IMR-90 (cell line): ENCODE data around the gene CLK2. TPM values are rescaled to one million over a fixed set of nuclear protein-coding genes. Genes with fewer than 3 reads are reported as not detected.

Experiments used
- ATAC-seq: fragments of 200-7000 bp; cut with Tn5 transposase; 2 replicates; pipeline ENCODE4 v1.9.1; 2020; ENCODE audit warnings: low read depth, mild to moderate bottlenecking, moderate library complexity
- BruUV-seq: library from RNA; stranded (reverse); fragments of 400-500 nt; replicated peaks from 2 replicates; lab custom pipeline; 2021; lab: Mats Ljungman, UMichigan
- CTCF ChIA-PET: fragments of 300-600 bp; formaldehyde crosslinking; extraction: SDS; loops from one replicate; lab custom pipeline; 2021; ENCODE audit warnings: antibody characterized with exemption; lab: Yijun Ruan, JAX
- POLR2A ChIA-PET: fragments of 300-600 bp; sonication (Branson Sonifier 250); formaldehyde crosslinking; loops from one replicate; lab custom pipeline; 2022; ENCODE audit warnings: antibody characterized with exemption; ENCODE audit not compliant: unreplicated experiment; lab: Charles Lee
- DNase-seq: peaks from one replicate; pipeline ENCODE4 v3.0.0; 2013
- H2AFZ ChIP-seq: replicated peaks from 2 replicates; pipeline ENCODE3; 2013; ENCODE audit warnings: low read length, mild to moderate bottlenecking; ENCODE audit not compliant: poor library complexity
- H2AK5ac ChIP-seq: 2 replicates; pipeline ENCODE4 v1.6.1; 2013; ENCODE audit warnings: low read depth, low read length, inconsistent platforms
- H2AK9ac ChIP-seq: replicated peaks from 2 replicates; pipeline ENCODE3; 2013; ENCODE audit warnings: mild to moderate bottlenecking, low read depth, low read length, moderate library complexity; ENCODE audit not compliant: poor library complexity
- H2BK120ac ChIP-seq: 2 replicates; pipeline ENCODE4 v1.6.1; 2013; ENCODE audit warnings: low read depth, low read length, inconsistent platforms
- H2BK15ac ChIP-seq: 3 replicates; pipeline ENCODE4 v1.6.1; 2013; ENCODE audit warnings: low read depth, low read length, inconsistent platforms
- H2BK20ac ChIP-seq: 2 replicates; pipeline ENCODE4 v1.6.1; 2013; ENCODE audit warnings: low read depth, mild to moderate bottlenecking, inconsistent platforms, low read length, moderate library complexity
- H2BK5ac ChIP-seq: 2 replicates; pipeline ENCODE4 v1.6.1; 2013; ENCODE audit warnings: mild to moderate bottlenecking, low read depth, low read length, inconsistent platforms; ENCODE audit not compliant: poor library complexity, severe bottlenecking
- H3K14ac ChIP-seq: replicated peaks from 2 replicates; pipeline ENCODE4 v1.6.1; 2013; ENCODE audit warnings: low read depth, low read length, inconsistent platforms
- H3K18ac ChIP-seq: 2 replicates; pipeline ENCODE4 v1.6.1; 2013; ENCODE audit warnings: low read depth, low read length, control low read depth
- H3K23ac ChIP-seq: 2 replicates; pipeline ENCODE4 v1.6.1; 2013; ENCODE audit warnings: low read depth, low read length, inconsistent platforms
- H3K27ac ChIP-seq: 2 replicates; pipeline ENCODE4 v1.5.1; 2013; ENCODE audit warnings: mild to moderate bottlenecking, control low read depth, low read length; ENCODE audit not compliant: insufficient read depth
- H3K27me3 ChIP-seq: 2 replicates; pipeline ENCODE4 v1.6.1; 2013; ENCODE audit warnings: low read length; ENCODE audit not compliant: control insufficient read depth, insufficient read depth
- H3K36me3 ChIP-seq: 2 replicates; pipeline ENCODE4 v1.6.1; 2013; ENCODE audit warnings: low read length, mixed read lengths; ENCODE audit not compliant: control insufficient read depth, insufficient read depth
- H3K4ac ChIP-seq: 2 replicates; pipeline ENCODE4 v1.6.1; 2013; ENCODE audit warnings: low read depth, low read length, inconsistent platforms
- H3K4me1 ChIP-seq: 2 replicates; pipeline ENCODE4 v1.6.1; 2013; ENCODE audit warnings: low read length, mixed read lengths; ENCODE audit not compliant: control insufficient read depth, insufficient read depth
- H3K4me2 ChIP-seq: 2 replicates; pipeline ENCODE4 v1.6.1; 2013; ENCODE audit warnings: low read depth, mild to moderate bottlenecking, control low read depth, low read length, moderate library complexity
- H3K4me3 ChIP-seq: 2 replicates; pipeline ENCODE4 v1.5.1; 2013; ENCODE audit warnings: low read depth, mild to moderate bottlenecking, control low read depth, low read length, moderate library complexity; ENCODE audit not compliant: insufficient read depth
- H3K56ac ChIP-seq: 2 replicates; pipeline ENCODE4 v1.6.1; 2013; ENCODE audit warnings: low read length, inconsistent platforms; ENCODE audit not compliant: insufficient read depth; ENCODE audit errors: extremely low read depth
- H3K79me1 ChIP-seq, 2 experiments: 2 replicates each; pipeline ENCODE4 v1.6.1; 2013; ENCODE audit warnings: low read length in 2 of 2, inconsistent platforms in 1 of 2, low read depth in 1 of 2
- H3K9ac ChIP-seq: 2 replicates; pipeline ENCODE4 v1.6.1; 2013; ENCODE audit warnings: low read depth, low read length, control low read depth
- H3K9me1 ChIP-seq: 2 replicates; pipeline ENCODE4 v1.6.1; 2013; ENCODE audit warnings: low read length, inconsistent platforms; ENCODE audit not compliant: insufficient read depth
- H3K9me3 ChIP-seq: 2 replicates; pipeline ENCODE4 v1.6.1; 2013; ENCODE audit warnings: low read length; ENCODE audit not compliant: control insufficient read depth, insufficient read depth
- H4K20me1 ChIP-seq: 2 replicates; pipeline ENCODE4 v1.6.1; 2013; ENCODE audit warnings: low read length, inconsistent platforms; ENCODE audit not compliant: insufficient read depth
- H4K5ac ChIP-seq: 2 replicates; pipeline ENCODE4 v1.6.1; 2013; ENCODE audit warnings: mild to moderate bottlenecking, low read depth, low read length, control low read depth
- H4K8ac ChIP-seq, 2 experiments: 2 replicates each; pipeline ENCODE4 v1.6.1; 2013; ENCODE audit warnings: low read depth in 2 of 2, low read length in 2 of 2, control low read depth in 1 of 2, inconsistent platforms in 1 of 2
- H4K91ac ChIP-seq: 2 replicates; pipeline ENCODE4 v1.6.1; 2013; ENCODE audit warnings: low read depth, low read length, inconsistent platforms; ENCODE audit not compliant: insufficient read depth
- CHD1 ChIP-seq: IDR thresholded peaks from 2 replicates; pipeline ENCODE4 v1.6.1; 2012; ENCODE audit warnings: low read depth, low read length, improper control_type of control experiment
- MXI1 ChIP-seq: IDR thresholded peaks from 2 replicates; pipeline ENCODE4 v1.6.1; 2012; ENCODE audit warnings: low read depth, mild to moderate bottlenecking, low read length, moderate library complexity, borderline replicate concordance
- NFE2L2 ChIP-seq: fragments of 150-350 bp; IDR thresholded peaks from 2 replicates; pipeline ENCODE4 v1.6.1; 2016; ENCODE audit warnings: low read depth, mild to moderate bottlenecking, low read length
- WGBS, 2 experiments: methylation state at CpG; one replicate each; pipeline versions ENCODE4 v1.1.5 to v1.1.7; 2013; ENCODE audit warnings: missing lambda C conversion rate in 2 of 2; ENCODE audit not compliant: insufficient read length in 1 of 2; ENCODE audit errors: extremely low coverage in 2 of 2; 5-methylcytosine and 5-hydroxymethylcytosine counted together
- dilution Hi-C: fragments of 300-500 bp; cut with HindIII; formaldehyde crosslinking; loops from one replicate; pipeline ENCODE4 v1.14.3; 2018; ENCODE audit warnings: low sequenced_read_pairs; ENCODE audit not compliant: unreplicated experiment
- in situ Hi-C: fragments of 300-500 bp; cut with MboI; formaldehyde crosslinking; loops from 3 replicates; pipeline ENCODE4 v1.14.3; 2019; ENCODE audit warnings: low sequenced_read_pairs, inconsistent platforms, mixed read lengths
- intact Hi-C: fragments of 100-400 bp; cut with micrococcal nuclease; formaldehyde crosslinking; loops from 2 replicates; pipeline ENCODE4 v1.10.0; 2022
- polyA plus RNA-seq, 3 experiments: library from polyadenylated mRNA; depleted of rRNA; stranded (reverse); fragments of >200 nt; gene quantifications; 2 replicates each; pipeline ENCODE4 v1.2.3, GENCODE V29; 2012; ENCODE audit warnings: low replicate concordance in 1 of 3
- total RNA-seq: library from RNA; depleted of rRNA; stranded (reverse); fragments of >200 nt; gene quantifications from 2 replicates; pipeline ENCODE4 v1.2.3, GENCODE V29; 2012

The CLK2 gene
- total and polyA plus RNA-seq, 2 of the 4 experiments (the other 2 are of a cell fraction): 19.7 to 61.2 TPM

DNA sequence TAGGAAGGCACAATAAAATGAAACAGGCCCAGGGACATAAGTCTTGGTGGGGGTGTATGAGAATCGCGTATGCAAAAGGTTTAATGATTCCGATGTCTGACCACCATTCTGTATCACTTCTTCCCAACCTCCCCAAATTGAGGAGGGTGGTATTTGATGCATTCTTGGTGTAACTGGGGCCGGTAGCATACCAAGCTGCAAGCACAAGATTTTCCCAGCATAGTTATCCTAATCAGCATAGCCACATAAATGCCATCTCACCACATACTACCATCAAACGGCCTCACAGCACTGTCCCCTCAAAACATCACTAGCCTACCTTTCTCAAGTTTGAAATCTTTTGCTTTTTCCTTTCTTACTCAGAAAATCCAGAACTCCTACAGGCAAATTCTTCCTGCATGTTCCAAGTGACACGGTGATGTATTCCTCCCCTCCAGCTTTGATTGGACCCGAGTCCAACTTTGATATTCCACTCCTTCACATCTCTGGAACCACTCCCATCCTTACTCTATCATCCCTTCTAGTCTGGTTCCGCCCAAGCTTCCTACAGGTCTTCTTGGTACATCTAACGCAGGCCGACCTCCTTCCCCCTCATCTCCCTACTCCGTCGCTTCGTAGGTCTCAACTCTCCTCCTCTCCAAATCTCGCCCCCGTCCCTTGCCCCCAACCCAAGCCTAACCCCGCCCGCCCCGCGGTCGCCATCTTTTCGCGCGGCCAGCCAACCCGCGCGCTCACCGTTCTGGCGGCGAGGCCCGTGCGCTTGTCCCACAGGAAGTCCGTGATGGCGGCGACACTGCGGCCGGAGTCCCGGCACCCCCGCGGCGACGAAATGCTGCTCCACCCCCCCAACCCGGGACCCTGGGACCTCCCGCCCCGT is 600 bp downstream of the CLK2 start:
- peak overlapping the region; percentile 78 for H4K5ac ChIP-seq
- peak; percentile 43 for ATAC-seq
- in situ Hi-C loops: no loop called here
- ChIA-PET CTCF (interaction anchor here (1.0 to 1.3 kb wide), 3 partner anchors 10 to 100 kb away, joined by 3 to 4 read pairs (median 3); partner anchors contain the start of genes KRTCAP2 and SCAMP3), POLR2A (interaction anchor here (1.1 kb wide), 1 partner anchor 136 kb away, joined by 3 read pairs; no protein-coding TSS in a partner anchor)
- H3K56ac ChIP-seq: peak overlapping the region; percentile 49
- H2BK120ac ChIP-seq: no peak overlapping the region; the same call in 1 of the 2 replicates
- peak overlapping the region; percentile 64 for H2BK5ac ChIP-seq
- H3K14ac ChIP-seq: peak overlapping the region; percentile 88
- H3K4me3 ChIP-seq: peak overlapping the region; percentile 89
- H2AK5ac ChIP-seq: peak overlapping the region; percentile 76
- H2AFZ ChIP-seq: peak overlapping the region; percentile 63
- peak overlapping the region; percentile 55 for H3K18ac ChIP-seq
- peak overlapping the region; percentile 90 for H3K4ac ChIP-seq
- H3K27me3 ChIP-seq: no peaks in the 10 kb centered on the region
- 0% methylated on average over 8 of the region's 44 CpGs; no CpG with 5 or more reads in 1 of the 2 experiments for WGBS, 2 experiments
- peak overlapping the region; percentile 59; the same call in 1 of the 2 replicates for H4K91ac ChIP-seq
- H3K23ac ChIP-seq: peak overlapping the region; percentile 91
- H3K36me3 ChIP-seq: peaks cover 27% of the 10 kb centered on the region
- H3K9ac ChIP-seq: peak overlapping the region; percentile 89
- BruUV-seq: TSS peak; percentile 55
- H3K9me3 ChIP-seq: no peaks in the 10 kb centered on the region
- dilution Hi-C loops: no loop called here
- no peak overlapping the region for H2BK15ac ChIP-seq
- H3K27ac ChIP-seq: peak overlapping the region; percentile 89
- H2AK9ac ChIP-seq: peak overlapping the region; percentile 71
- H3K4me1 ChIP-seq: no peaks in the 10 kb centered on the region; the same call in 1 of the 2 replicates
- peaks cover 20 to 51% of the 10 kb centered on the region in 2 experiments for H3K79me1 ChIP-seq
- H4K20me1 ChIP-seq: peaks cover 14% of the 10 kb centered on the region; the same call in 1 of the 2 replicates
- DNase-seq: peak; percentile 67
- peak overlapping the region; percentile 48 to 90; a peak in 3 of 4 replicates for H4K8ac ChIP-seq
- H3K9me1 ChIP-seq: peaks cover 11% of the 10 kb centered on the region
- no peak overlapping the region for H2BK20ac ChIP-seq
- TF ChIP-seq MXI1 (0 out of 2 replicates have a peak, but pooled peaks have one; percentile 14), CHD1 (no peak), NFE2L2 (no peak)
- intact Hi-C loops: loop anchor here (2.0 kb wide), 1 partner anchor 50 kb away; no protein-coding TSS in a partner anchor
- H3K4me2 ChIP-seq: peak overlapping the region; percentile 84
